Prostate gland (tissue), 2 donors: ENCODE results near the gene NUBPL. TPM values are rescaled to one million over a fixed set of nuclear protein-coding genes. Genes with fewer than 3 reads are reported as not detected.

ENCODE experiments used
- DNase-seq: peaks from one replicate; pipeline ENCODE4 v3.0.0-alpha.2; 2019; ENCODE audit warnings: low spot score
- H3K27ac ChIP-seq, 2 donors: fragments of 200-600 bp; sonication (generic); 2 replicates each; pipeline ENCODE4 v1.5.1; 2017 to 2019
- H3K27me3 ChIP-seq: fragments of 200-600 bp; sonication (generic); replicated peaks from 2 replicates; pipeline ENCODE4 v1.5.1; 2019; ENCODE audit not compliant: insufficient read depth
- H3K36me3 ChIP-seq, 2 donors: fragments of 200-600 bp; sonication (generic); 1 replicate in 1 of 2; 2 replicates in 1 of 2; pipeline versions ENCODE4 v1.5.1 to v1.8.1; 2017 to 2019
- H3K4me1 ChIP-seq: fragments of 200-600 bp; sonication (generic); replicated peaks from 2 replicates; pipeline ENCODE4 v1.5.1; 2019
- H3K4me3 ChIP-seq, 2 donors: fragments of 200-600 bp; sonication (generic); 2 replicates each; pipeline ENCODE4 v1.5.1; 2017 to 2019
- H3K9me3 ChIP-seq: fragments of 200-600 bp; sonication (generic); 2 replicates; pipeline ENCODE4 v1.5.1; 2017
- CTCF ChIP-seq, 4 experiments: fragments of 200-600 bp in 2 of 4; fragments of 450-650 bp in 2 of 4; sonication (generic) in 2 of 4; IDR thresholded peaks; 1 replicate in 3 of 4; 2 replicates in 1 of 4; pipeline ENCODE4 v1.5.1; 2016 to 2019; ENCODE audit warnings: antibody characterized with exemption in 4 of 4, mild to moderate bottlenecking in 2 of 4, moderate library complexity in 2 of 4
- POLR2A ChIP-seq: fragments of 450-650 bp; IDR thresholded peaks from one replicate; pipeline ENCODE4 v1.6.1; 2016; ENCODE audit warnings: antibody characterized with exemption, mild to moderate bottlenecking
- POLR2AphosphoS5 ChIP-seq: sonication (generic); formaldehyde crosslinking; IDR thresholded peaks from one replicate; pipeline ENCODE4 v1.6.1; 2017; ENCODE audit warnings: antibody characterized with exemption
- WGBS: methylation state at CpG from one replicate; pipeline ENCODE4 v1.1.5; 2018; 5-methylcytosine and 5-hydroxymethylcytosine counted together
- intact Hi-C: fragments of 100-400 bp; cut with DNase I; formaldehyde crosslinking; loops from one replicate; pipeline ENCODE4 v1.14.2; 2022
- total RNA-seq, 2 donors: library from RNA; depleted of rRNA; stranded (reverse); fragments of >200 nt; gene quantifications; one replicate each; pipeline ENCODE4 v1.1.0, GENCODE V29; 2016

NUBPL gene
- total RNA-seq, 2 donors from 2014 or later, result 6.5 to 12.1 TPM

DNA sequence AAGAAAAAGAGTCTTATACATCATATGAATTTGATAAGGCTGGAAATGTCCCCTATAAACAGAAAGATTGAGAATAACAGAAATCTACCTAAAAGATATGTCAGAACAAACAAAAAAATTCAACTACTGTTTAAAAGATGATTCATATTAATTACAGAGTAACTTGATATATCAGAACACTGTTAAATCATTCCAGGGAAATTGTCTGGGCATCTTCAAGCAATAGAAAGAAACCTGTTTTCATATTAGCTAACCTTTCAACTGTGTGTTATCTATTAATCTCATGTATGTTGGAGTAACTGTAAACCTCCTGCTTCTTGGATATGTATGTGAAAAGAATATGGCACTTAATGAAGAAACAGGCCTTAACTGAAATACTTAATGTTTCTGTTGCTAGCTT lies 96.7 kb downstream of the NUBPL start:
- Histone ChIP-seq H3K4me1 (no peaks in the 10 kb centered on the region), H3K9me3 (no peaks in the 10 kb centered on the region), H3K4me3 (no peak overlapping the region), H3K27ac (no peak overlapping the region), H3K36me3 (no peaks in the 10 kb centered on the region), H3K27me3 (no peaks in the 10 kb centered on the region)
- intact Hi-C loops, result no loop called here
- DNase-seq, result no peak
- TF ChIP-seq POLR2AphosphoS5 (no peak), CTCF (IDR thresholded peaks at IDR 0.05) (no peak), POLR2A (no peak)

GRCh38 chr14:31659278-31659677 lies 98.1 kb downstream of the NUBPL start:
- no peak for DNase-seq
- no peaks in the 10 kb centered on the region for H3K36me3 ChIP-seq
- intact Hi-C loops, result no loop called here
- 32% methylated on average over 1 of the region's 1 CpG for WGBS
- H3K9me3 ChIP-seq, result no peaks in the 10 kb centered on the region
- no peak for TF ChIP-seq POLR2AphosphoS5
- no peak for TF ChIP-seq CTCF (IDR thresholded peaks at IDR 0.05)
- TF ChIP-seq POLR2A, result no peak
- H3K4me3 ChIP-seq, result no peak overlapping the region
- H3K27me3 ChIP-seq, result no peaks in the 10 kb centered on the region
- H3K27ac ChIP-seq, result no peak overlapping the region
- no peaks in the 10 kb centered on the region for H3K4me1 ChIP-seq

GRCh38 chr14:31660191-31660590 lies 99.0 kb downstream of the NUBPL start:
- Histone ChIP-seq H3K27ac (no peak overlapping the region), H3K27me3 (no peaks in the 10 kb centered on the region), H3K36me3 (no peaks in the 10 kb centered on the region), H3K9me3 (no peaks in the 10 kb centered on the region), H3K4me3 (no peak overlapping the region), H3K4me1 (no peaks in the 10 kb centered on the region)
- DNase-seq, result no peak
- intact Hi-C loops, result no loop called here
- TF ChIP-seq POLR2A (no peak), POLR2AphosphoS5 (no peak), CTCF (IDR thresholded peaks at IDR 0.05) (no peak)
- WGBS, result 70% methylated on average over 3 of the region's 3 CpGs

GRCh38 chr14:31660728-31661127 lies 99.5 kb downstream of the NUBPL start:
- intact Hi-C loops, result no loop called here
- H3K36me3 ChIP-seq, result no peaks in the 10 kb centered on the region
- TF ChIP-seq POLR2AphosphoS5 (no peak), CTCF (IDR thresholded peaks at IDR 0.05) (no peak), POLR2A (no peak)
- H3K4me3 ChIP-seq, result no peak overlapping the region
- no peaks in the 10 kb centered on the region for H3K9me3 ChIP-seq
- H3K27ac ChIP-seq, result no peak overlapping the region
- DNase-seq, result no peak
- no peaks in the 10 kb centered on the region for H3K4me1 ChIP-seq
- no peaks in the 10 kb centered on the region for H3K27me3 ChIP-seq
- 18% methylated on average over 1 of the region's 1 CpG for WGBS

GRCh38 chr14:31668348-31668747 lies 107.1 kb downstream of the NUBPL start:
- Histone ChIP-seq H3K9me3 (no peaks in the 10 kb centered on the region), H3K27me3 (no peaks in the 10 kb centered on the region), H3K4me3 (no peak overlapping the region), H3K27ac (no peak overlapping the region), H3K36me3 (no peaks in the 10 kb centered on the region), H3K4me1 (no peaks in the 10 kb centered on the region)
- DNase-seq, result no peak
- no peak for TF ChIP-seq POLR2A
- TF ChIP-seq POLR2AphosphoS5, result no peak
- TF ChIP-seq CTCF (IDR thresholded peaks at IDR 0.05), result no peak
- intact Hi-C loops, result no loop called here
- 93% methylated on average over 8 of the region's 8 CpGs for WGBS
